Glutamatergic neuron (in vitro differentiated cells): Measurements from ENCODE around the gene COBL. TPM values are rescaled to one million over a fixed set of nuclear protein-coding genes. Genes with fewer than 3 reads are reported as not detected.

ENCODE experiments used
- DNase-seq: peaks from one replicate; pipeline ENCODE4 v3.0.0; 2022
- H3K27ac Mint-ChIP-seq: one replicate; pipeline ENCODE4 v1.8.0; 2020; ENCODE audit warnings: mild to moderate bottlenecking, mixed read lengths, inconsistent platforms; ENCODE audit not compliant: unreplicated experiment
- H3K27me3 Mint-ChIP-seq: one replicate; pipeline ENCODE4 v1.8.0; 2020; ENCODE audit warnings: mild to moderate bottlenecking, moderate library complexity, mixed read lengths, inconsistent platforms; ENCODE audit not compliant: unreplicated experiment
- H3K36me3 Mint-ChIP-seq: one replicate; pipeline ENCODE4 v1.8.0; 2020; ENCODE audit warnings: mild to moderate bottlenecking, mixed read lengths, inconsistent platforms; ENCODE audit not compliant: unreplicated experiment
- H3K4me1 Mint-ChIP-seq: one replicate; pipeline ENCODE4 v1.8.0; 2020; ENCODE audit warnings: mild to moderate bottlenecking, low read depth, mixed read lengths, inconsistent platforms; ENCODE audit not compliant: unreplicated experiment
- H3K4me3 Mint-ChIP-seq: one replicate; pipeline ENCODE4 v1.8.0; 2020; ENCODE audit warnings: mild to moderate bottlenecking, mixed read lengths, inconsistent platforms; ENCODE audit not compliant: unreplicated experiment
- H3K9me3 Mint-ChIP-seq: one replicate; pipeline ENCODE4 v1.8.0; 2020; ENCODE audit warnings: mild to moderate bottlenecking, moderate library complexity, mixed read lengths, inconsistent platforms; ENCODE audit not compliant: unreplicated experiment
- total RNA-seq: library from RNA; stranded (reverse); fragmentation: NEBNext Ultra II Directional; extraction: Animal tissue kit (Norgen Biotek cat#: 25700); gene quantifications from one replicate; pipeline ENCODE4 v1.2.1, GENCODE V29; 2021; ENCODE audit not compliant: unreplicated experiment
- TF ChIP-seq, protein P1 (sequence below): fragments of 200-600 bp; sonication (generic); IDR thresholded peaks from one replicate; pipeline ENCODE4 v1.5.0; 2021; ENCODE audit not compliant: partially characterized antibody, unreplicated experiment

Gene COBL
- total RNA-seq, 1 donor from 2014 or later = 3.3 TPM

DNA sequence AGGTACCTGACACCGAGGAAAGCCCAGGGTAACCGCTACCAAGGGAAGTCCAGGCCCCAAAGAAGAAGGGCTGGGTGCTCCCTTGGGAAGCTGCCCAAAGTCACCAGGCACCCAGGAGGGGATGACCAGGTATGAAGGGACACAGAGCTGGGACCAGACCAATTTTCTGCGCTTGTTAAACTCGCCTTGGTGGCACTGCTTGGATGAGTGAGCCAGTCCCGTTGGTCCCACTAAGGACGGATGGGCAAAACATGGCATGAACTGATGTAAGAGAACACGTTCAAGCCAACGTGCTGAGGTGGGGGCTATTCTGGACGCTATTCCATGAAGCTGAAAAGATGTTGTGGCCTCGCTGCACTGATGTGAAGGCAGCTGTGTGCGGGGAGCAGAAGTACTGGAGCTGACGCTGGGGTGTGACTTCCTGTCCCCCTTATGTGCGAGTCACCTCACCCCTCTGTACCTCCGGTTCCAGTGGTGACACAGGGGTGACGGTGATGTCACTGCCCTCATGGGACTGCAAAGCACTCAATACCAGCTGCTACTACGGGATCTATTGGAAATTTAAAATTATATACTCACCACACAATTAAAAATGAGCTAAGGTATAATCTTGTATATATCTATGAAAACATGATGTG, 73.6 kb downstream of the COBL start:
- Mint-ChIP-seq H3K4me3 (no peak overlapping the region), H3K27me3 (peaks cover 10% of the 10 kb centered on the region), H3K9me3 (peaks cover 3% of the 10 kb centered on the region), H3K36me3 (peaks cover 6% of the 10 kb centered on the region), H3K4me1 (peaks cover 2% of the 10 kb centered on the region), H3K27ac (no peak overlapping the region)
- TF ChIP-seq, protein P1, sequence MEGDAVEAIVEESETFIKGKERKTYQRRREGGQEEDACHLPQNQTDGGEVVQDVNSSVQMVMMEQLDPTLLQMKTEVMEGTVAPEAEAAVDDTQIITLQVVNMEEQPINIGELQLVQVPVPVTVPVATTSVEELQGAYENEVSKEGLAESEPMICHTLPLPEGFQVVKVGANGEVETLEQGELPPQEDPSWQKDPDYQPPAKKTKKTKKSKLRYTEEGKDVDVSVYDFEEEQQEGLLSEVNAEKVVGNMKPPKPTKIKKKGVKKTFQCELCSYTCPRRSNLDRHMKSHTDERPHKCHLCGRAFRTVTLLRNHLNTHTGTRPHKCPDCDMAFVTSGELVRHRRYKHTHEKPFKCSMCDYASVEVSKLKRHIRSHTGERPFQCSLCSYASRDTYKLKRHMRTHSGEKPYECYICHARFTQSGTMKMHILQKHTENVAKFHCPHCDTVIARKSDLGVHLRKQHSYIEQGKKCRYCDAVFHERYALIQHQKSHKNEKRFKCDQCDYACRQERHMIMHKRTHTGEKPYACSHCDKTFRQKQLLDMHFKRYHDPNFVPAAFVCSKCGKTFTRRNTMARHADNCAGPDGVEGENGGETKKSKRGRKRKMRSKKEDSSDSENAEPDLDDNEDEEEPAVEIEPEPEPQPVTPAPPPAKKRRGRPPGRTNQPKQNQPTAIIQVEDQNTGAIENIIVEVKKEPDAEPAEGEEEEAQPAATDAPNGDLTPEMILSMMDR = no peak
- DNase-seq = no peak

DNA sequence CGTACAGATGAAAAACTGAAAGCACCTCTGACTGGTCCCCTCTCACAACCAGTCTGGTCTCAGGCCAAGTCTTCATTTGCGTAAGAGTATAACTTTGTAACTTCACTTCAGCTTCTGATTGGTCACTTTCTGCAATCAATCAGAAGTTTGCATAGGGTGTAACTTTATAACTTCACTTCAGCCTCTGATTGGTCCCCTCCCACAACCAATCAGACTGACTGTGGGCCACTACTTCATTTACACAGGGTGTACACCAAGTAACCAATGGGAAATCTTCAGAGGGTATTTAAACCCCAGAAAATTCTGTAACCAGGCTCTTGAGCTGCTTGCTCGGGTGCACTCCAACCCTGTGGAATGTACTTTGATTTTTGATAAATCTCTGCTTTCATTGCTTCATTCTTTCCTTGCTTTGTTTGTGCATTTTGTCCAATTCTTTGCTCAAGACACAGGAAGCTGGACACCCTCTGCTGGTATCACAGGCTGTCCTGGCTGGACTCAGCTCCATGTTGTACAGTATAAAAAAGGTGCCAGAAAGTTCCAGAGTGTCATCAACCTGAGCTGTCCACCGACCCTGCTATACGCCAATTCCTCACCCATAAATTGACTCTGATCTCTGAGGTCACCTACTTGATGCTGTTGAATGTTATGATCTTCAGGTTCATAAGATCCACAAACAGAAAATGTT, 74.5 kb downstream of the COBL start:
- TF ChIP-seq, protein P1 = no peak
- Mint-ChIP-seq H3K4me3 (no peak overlapping the region), H3K27ac (no peak overlapping the region), H3K36me3 (peaks cover 6% of the 10 kb centered on the region), H3K27me3 (peaks cover 10% of the 10 kb centered on the region), H3K4me1 (peaks cover 2% of the 10 kb centered on the region), H3K9me3 (peaks cover 3% of the 10 kb centered on the region)
- DNase-seq = no peak

DNA sequence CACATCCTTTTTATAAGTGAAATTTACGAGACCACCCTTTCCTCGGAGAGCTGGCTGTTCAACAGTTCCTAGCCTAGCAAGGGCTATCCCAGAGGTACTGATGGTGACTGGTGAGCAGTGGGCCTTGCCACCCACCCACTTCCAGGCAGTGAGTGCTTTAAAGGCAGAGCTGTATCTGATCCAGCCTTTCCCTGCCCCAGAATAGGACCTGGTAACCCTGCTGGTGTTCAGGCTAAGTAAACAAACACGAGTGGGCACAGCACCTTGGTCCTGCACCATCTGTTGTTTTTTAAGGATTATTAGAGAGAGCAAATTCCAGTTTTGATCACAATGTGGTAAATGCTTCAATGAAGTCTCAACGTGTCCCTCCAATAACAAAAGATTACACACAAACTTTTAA, 75.7 kb downstream of the COBL start:
- Mint-ChIP-seq H3K4me3 (no peak overlapping the region), H3K4me1 (peaks cover 2% of the 10 kb centered on the region), H3K36me3 (peaks cover 6% of the 10 kb centered on the region), H3K27ac (no peak overlapping the region), H3K27me3 (peaks cover 10% of the 10 kb centered on the region), H3K9me3 (peaks cover 3% of the 10 kb centered on the region)
- TF ChIP-seq, protein P1 = no peak
- DNase-seq = no peak

DNA sequence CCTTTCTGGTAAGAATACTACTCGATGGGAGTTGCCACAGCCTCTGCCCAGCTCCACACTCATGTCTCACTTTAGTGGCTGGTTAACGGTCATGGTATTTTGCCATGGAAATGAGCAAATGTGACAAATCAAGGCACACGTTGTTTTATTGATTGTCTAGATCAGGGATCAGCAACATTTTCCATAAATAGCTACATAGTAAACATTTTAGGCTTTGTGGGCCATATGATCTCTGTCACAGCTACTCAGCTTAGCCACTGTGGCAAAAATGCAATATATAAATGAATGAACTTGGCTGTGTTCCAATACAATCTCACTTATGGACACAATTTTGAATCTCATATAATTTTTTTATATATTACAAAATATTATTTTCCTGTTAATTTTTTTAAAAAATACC, 76.9 kb downstream of the COBL start:
- TF ChIP-seq, protein P1 = no peak
- no peak overlapping the region for H3K27ac Mint-ChIP-seq

DNA sequence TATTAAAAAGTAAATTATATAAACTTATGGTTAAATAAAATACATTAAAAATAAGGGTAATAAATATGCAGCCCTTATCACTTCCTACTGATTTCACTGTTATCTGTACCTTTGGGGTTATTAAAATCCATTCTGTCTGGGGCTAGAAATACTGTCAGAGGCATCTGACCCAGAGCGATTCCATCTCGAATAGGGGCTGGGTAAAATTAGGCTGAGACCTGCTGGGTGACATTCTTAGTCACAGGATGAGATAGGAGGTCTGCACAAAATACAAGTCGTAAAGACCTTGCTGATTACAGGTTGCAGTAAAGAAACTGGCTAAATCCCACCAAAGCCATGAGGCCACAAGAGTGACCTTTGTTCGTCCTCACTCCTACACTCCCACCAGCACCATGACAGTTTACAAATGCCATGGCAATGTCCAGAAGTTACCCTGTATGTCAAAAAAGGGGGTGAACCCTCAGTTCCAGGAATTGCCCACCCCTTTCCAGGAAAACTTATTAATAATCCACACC, 77.6 kb downstream of the COBL start:
- H3K4me3 Mint-ChIP-seq = no peak overlapping the region
- peaks cover 8% of the 10 kb centered on the region for H3K27me3 Mint-ChIP-seq
- TF ChIP-seq, protein P1 = no peak
- H3K36me3 Mint-ChIP-seq = no peaks in the 10 kb centered on the region
- no peak overlapping the region for H3K27ac Mint-ChIP-seq
- H3K9me3 Mint-ChIP-seq = peaks cover 3% of the 10 kb centered on the region
- no peak for DNase-seq
- peaks cover 2% of the 10 kb centered on the region for H3K4me1 Mint-ChIP-seq

More for the DNA sequence above, 76.9 kb downstream of the COBL start:
- Mint-ChIP-seq H3K36me3 (no peaks in the 10 kb centered on the region), H3K4me1 (no peaks in the 10 kb centered on the region), H3K4me3 (no peak overlapping the region), H3K9me3 (peaks cover 3% of the 10 kb centered on the region), H3K27me3 (peaks cover 10% of the 10 kb centered on the region)
- DNase-seq = no peak
